PC-3 (cell line): Measurements from ENCODE around the gene AGXT. TPM values are rescaled to one million over a fixed set of nuclear protein-coding genes. Genes with fewer than 3 reads are reported as not detected.

Experiments
- ATAC-seq: fragments of 200-7000 bp; cut with Tn5 transposase; 2 replicates; pipeline ENCODE4 v1.9.1; 2020; ENCODE audit warnings: mild to moderate bottlenecking, moderate library complexity
- BruUV-seq: library from RNA; stranded (reverse); fragments of 400-500 nt; replicated peaks from 2 replicates; lab custom pipeline; 2021; lab: Mats Ljungman, UMichigan
- CTCF ChIA-PET: fragments of 300-600 bp; sonication (Branson Sonifier 250); formaldehyde crosslinking; loops from one replicate; lab custom pipeline; 2022; ENCODE audit warnings: antibody characterized with exemption; lab: Charles Lee
- POLR2A ChIA-PET: fragments of 300-600 bp; sonication (Branson Sonifier 250); formaldehyde crosslinking; loops from one replicate; lab custom pipeline; 2022; ENCODE audit warnings: antibody characterized with exemption; ENCODE audit not compliant: unreplicated experiment; lab: Charles Lee
- DNase-seq: peaks from one replicate; pipeline ENCODE4 v3.0.0-alpha.2; 2015
- H2AFZ ChIP-seq: fragments of 300-600 bp; sonication (generic); 2 replicates; pipeline ENCODE4 v1.6.0; 2016; ENCODE audit warnings: antibody characterized with exemption, low read length
- H3F3A ChIP-seq: fragments of 300-600 bp; sonication (generic); one replicate; pipeline ENCODE4 v1.6.0; 2017; ENCODE audit warnings: antibody characterized with exemption, low read length, control low read depth, mild to moderate bottlenecking; ENCODE audit not compliant: unreplicated experiment
- H3K27ac ChIP-seq: fragments of 300-600 bp; sonication (generic); 2 replicates; pipeline ENCODE4 v1.5.1; 2016; ENCODE audit warnings: mild to moderate bottlenecking, low read length
- H3K27me3 ChIP-seq: fragments of 300-600 bp; sonication (generic); 2 replicates; pipeline ENCODE4 v1.6.1; 2016; ENCODE audit warnings: low read length, mixed read lengths
- H3K36me3 ChIP-seq: fragments of 300-600 bp; sonication (generic); 2 replicates; pipeline ENCODE4 v1.6.1; 2016; ENCODE audit warnings: low read depth, mixed run types, low read length, mixed read lengths
- H3K4me1 ChIP-seq: fragments of 300-600 bp; sonication (generic); 2 replicates; pipeline ENCODE4 v1.5.1; 2016; ENCODE audit warnings: low read length; ENCODE audit not compliant: insufficient read depth
- H3K4me2 ChIP-seq: fragments of 300-600 bp; sonication (generic); 2 replicates; pipeline ENCODE4 v1.6.0; 2016; ENCODE audit warnings: low read length
- H3K4me3 ChIP-seq: fragments of 300-600 bp; sonication (generic); 2 replicates; pipeline ENCODE4 v1.5.1; 2016; ENCODE audit warnings: mild to moderate bottlenecking, low read length, mixed read lengths
- H3K79me2 ChIP-seq: fragments of 300-600 bp; sonication (generic); 2 replicates; pipeline ENCODE4 v1.6.1; 2017; ENCODE audit warnings: low read length, mixed read lengths
- H3K9ac ChIP-seq: fragments of 300-600 bp; sonication (generic); 2 replicates; pipeline ENCODE4 v1.6.0; 2016; ENCODE audit warnings: mild to moderate bottlenecking, low read length
- H3K9me2 ChIP-seq: fragments of 300-600 bp; sonication (generic); replicated peaks from 2 replicates; pipeline ENCODE4 v1.6.1; 2016; ENCODE audit warnings: mixed run types, low read length, mixed read lengths
- H3K9me3 ChIP-seq: fragments of 300-600 bp; sonication (generic); 2 replicates; pipeline ENCODE4 v1.6.1; 2016; ENCODE audit warnings: low read length, mixed read lengths
- H4K20me1 ChIP-seq: fragments of 300-600 bp; sonication (generic); 2 replicates; pipeline ENCODE4 v1.6.1; 2016; ENCODE audit warnings: low read length, mixed read lengths
- CTCF ChIP-seq: fragments of 300-600 bp; sonication (generic); conservative IDR thresholded peaks from 2 replicates; pipeline ENCODE4 v1.5.1; 2017; ENCODE audit warnings: antibody characterized with exemption, low read depth, mild to moderate bottlenecking, low read length
- EZH2 ChIP-seq: fragments of 300-600 bp; sonication (generic); IDR thresholded peaks from one replicate; pipeline ENCODE4 v1.6.1; 2017; ENCODE audit warnings: antibody characterized with exemption, mild to moderate bottlenecking, low read length; ENCODE audit not compliant: unreplicated experiment
- EZH2phosphoT487 ChIP-seq: fragments of 300-600 bp; sonication (generic); IDR thresholded peaks from 2 replicates; pipeline ENCODE4 v1.6.1; 2018; ENCODE audit warnings: mild to moderate bottlenecking, antibody characterized with exemption, low read length, borderline replicate concordance
- intact Hi-C: fragments of 100-400 bp; cut with micrococcal nuclease; formaldehyde crosslinking; loops from 2 replicates; pipeline ENCODE4 v1.9.0; 2023
- total RNA-seq: library from RNA; depleted of rRNA; stranded (reverse); fragments of >200 nt; gene quantifications from 2 replicates; pipeline ENCODE4 v1.2.3, GENCODE V29; 2014

Gene AGXT
- total RNA-seq, 1 experiment from 2014 or later, result not detected

GRCh38 chr2:240926516-240927389 lies 58.1 kb downstream of the AGXT start:
- BruUV-seq, result no TSS peak
- TF ChIP-seq EZH2phosphoT487, result no peak
- TF ChIP-seq CTCF, result no peak
- TF ChIP-seq EZH2, result no peak
- CTCF ChIA-PET, result no interaction called here
- POLR2A ChIA-PET, result no interaction called here
- intact Hi-C loops, result no loop called here
- H3K36me3 ChIP-seq, result no peaks in the 10 kb centered on the region
- H3K9me2 ChIP-seq, result no peaks in the 10 kb centered on the region
- H3K9ac ChIP-seq, result no peak overlapping the region
- DNase-seq, result no peak
- H3K79me2 ChIP-seq, result no peaks in the 10 kb centered on the region
- H3K4me3 ChIP-seq, result no peak overlapping the region
- H3K27ac ChIP-seq, result no peak overlapping the region
- no peaks in the 10 kb centered on the region for H3K9me3 ChIP-seq
- no peaks in the 10 kb centered on the region for H3F3A ChIP-seq
- H3K27me3 ChIP-seq, result no peaks in the 10 kb centered on the region; the same call in 1 of the 2 replicates
- ATAC-seq, result no peak
- H3K4me2 ChIP-seq, result no peak overlapping the region
- H4K20me1 ChIP-seq, result no peaks in the 10 kb centered on the region
- H2AFZ ChIP-seq, result no peak overlapping the region
- H3K4me1 ChIP-seq, result peaks cover 3% of the 10 kb centered on the region; the same call in 1 of the 2 replicates

GRCh38 chr2:240927390-240927781 lies 58.8 kb downstream of the AGXT start:
- Histone ChIP-seq H3K36me3 (no peaks in the 10 kb centered on the region), H3K4me3 (no peak overlapping the region), H3K9me2 (no peaks in the 10 kb centered on the region), H3K4me2 (no peak overlapping the region), H3K79me2 (no peaks in the 10 kb centered on the region), H3K9ac (no peak overlapping the region), H3K27me3 (no peaks in the 10 kb centered on the region; the same call in 1 of the 2 replicates), H4K20me1 (no peaks in the 10 kb centered on the region), H3F3A (no peaks in the 10 kb centered on the region), H3K27ac (no peak overlapping the region), H3K9me3 (no peaks in the 10 kb centered on the region), H2AFZ (no peak overlapping the region), H3K4me1 (no peaks in the 10 kb centered on the region)
- intact Hi-C loops, result no loop called here
- POLR2A ChIA-PET, result no interaction called here
- no TSS peak for BruUV-seq
- CTCF ChIA-PET, result no interaction called here
- no peak for DNase-seq
- ATAC-seq, result no peak
- TF ChIP-seq CTCF, result no peak
